Loucy (cell line): ENCODE results near the gene CPEB2.

ENCODE experiments used
- H2AFZ ChIP-seq: fragments of 200-600 bp; sonication (generic); 2 replicates; pipeline ENCODE4 v1.6.0; 2016; ENCODE audit warnings: antibody characterized with exemption, mild to moderate bottlenecking, low read length, moderate library complexity
- H3F3A ChIP-seq: fragments of 200-600 bp; 2 replicates; pipeline ENCODE4 v1.6.0; 2016; ENCODE audit warnings: antibody characterized with exemption, low read depth, mild to moderate bottlenecking
- H3K27me3 ChIP-seq: fragments of 200-600 bp; sonication (generic); 2 replicates; pipeline ENCODE4 v1.6.1; 2014; ENCODE audit warnings: low read length, mild to moderate bottlenecking; ENCODE audit not compliant: insufficient read depth, poor library complexity, severe bottlenecking
- H3K36me3 ChIP-seq: fragments of 200-600 bp; sonication (generic); 2 replicates; pipeline ENCODE4 v1.6.1; 2016; ENCODE audit warnings: low read length; ENCODE audit not compliant: insufficient read depth
- H3K4me1 ChIP-seq: fragments of 200-600 bp; sonication (generic); 2 replicates; pipeline ENCODE4 v1.5.1; 2014; ENCODE audit warnings: low read length, mild to moderate bottlenecking; ENCODE audit not compliant: insufficient read depth, poor library complexity, severe bottlenecking
- H3K4me2 ChIP-seq: fragments of 200-600 bp; sonication (generic); 2 replicates; pipeline ENCODE4 v1.6.0; 2014; ENCODE audit warnings: antibody characterized with exemption, low read length, low read depth, mild to moderate bottlenecking; ENCODE audit not compliant: poor library complexity, severe bottlenecking
- H3K4me3 ChIP-seq: fragments of 200-600 bp; sonication (generic); 2 replicates; pipeline ENCODE4 v1.5.1; 2014; ENCODE audit warnings: low read length, mild to moderate bottlenecking, mixed read lengths; ENCODE audit not compliant: poor library complexity, severe bottlenecking
- H3K79me2 ChIP-seq: fragments of 200-600 bp; sonication (generic); 2 replicates; pipeline ENCODE4 v1.6.1; 2014; ENCODE audit warnings: low read length; ENCODE audit not compliant: insufficient read depth
- H3K9ac ChIP-seq: fragments of 200-600 bp; sonication (generic); 2 replicates; pipeline ENCODE4 v1.6.0; 2014; ENCODE audit warnings: mild to moderate bottlenecking, low read depth, low read length, moderate library complexity; ENCODE audit not compliant: poor library complexity, severe bottlenecking
- H3K9me2 ChIP-seq: fragments of 200-600 bp; sonication (generic); replicated peaks from 2 replicates; pipeline ENCODE4 v1.6.1; 2016; ENCODE audit warnings: low read depth, low read length, mixed read lengths
- H3K9me3 ChIP-seq: fragments of 200-600 bp; sonication (generic); 2 replicates; pipeline ENCODE4 v1.6.1; 2014; ENCODE audit warnings: mild to moderate bottlenecking, antibody characterized with exemption, low read length, low read depth; ENCODE audit not compliant: insufficient read depth
- H4K20me1 ChIP-seq: fragments of 200-600 bp; sonication (generic); 2 replicates; pipeline ENCODE4 v1.6.0; 2014; ENCODE audit warnings: antibody characterized with exemption, low read length, mild to moderate bottlenecking; ENCODE audit not compliant: insufficient read depth, poor library complexity, severe bottlenecking
- CTCF ChIP-seq: fragments of 200-600 bp; sonication (generic); conservative IDR thresholded peaks from 2 replicates; pipeline ENCODE4 v1.5.1; 2014; ENCODE audit warnings: mild to moderate bottlenecking, antibody characterized with exemption, low read length
- EZH2phosphoT487 ChIP-seq: fragments of 200-600 bp; IDR thresholded peaks from 2 replicates; pipeline ENCODE4 v1.6.1; 2018; ENCODE audit warnings: antibody characterized with exemption, mild to moderate bottlenecking, moderate library complexity, borderline replicate concordance

CPEB2 gene

GRCh38 chr4:15006416-15007024 is 4.2 kb downstream of the CPEB2 start:
- peak; percentile 73 for TF ChIP-seq CTCF
- no peak for TF ChIP-seq EZH2phosphoT487
- H3K4me2 ChIP-seq, result peak overlapping the region; percentile 75
- H3K79me2 ChIP-seq, result peaks cover 70% of the 10 kb centered on the region
- H2AFZ ChIP-seq, result no peak overlapping the region
- H3K9me3 ChIP-seq, result no peaks in the 10 kb centered on the region
- H3K9ac ChIP-seq, result peak overlapping the region; percentile 74
- peaks cover 40% of the 10 kb centered on the region for H4K20me1 ChIP-seq
- H3K36me3 ChIP-seq, result 0 out of 2 replicates have a peak, but pooled peaks cover 2% of the 10 kb centered on the region
- no peaks in the 10 kb centered on the region for H3F3A ChIP-seq
- H3K27me3 ChIP-seq, result no peaks in the 10 kb centered on the region
- no peaks in the 10 kb centered on the region for H3K9me2 ChIP-seq
- peak overlapping the region; percentile 84 for H3K4me3 ChIP-seq
- peaks cover 61% of the 10 kb centered on the region for H3K4me1 ChIP-seq

GRCh38 chr4:15007201-15007600 is 4.9 kb downstream of the CPEB2 start:
- Histone ChIP-seq H3K27me3 (no peaks in the 10 kb centered on the region), H3K9me3 (no peaks in the 10 kb centered on the region), H3K79me2 (peaks cover 76% of the 10 kb centered on the region), H3K9me2 (no peaks in the 10 kb centered on the region), H3K36me3 (0 out of 2 replicates have a peak, but pooled peaks cover 2% of the 10 kb centered on the region), H3K4me2 (peak overlapping the region; percentile 75), H2AFZ (no peak overlapping the region), H3K4me3 (peak overlapping the region; percentile 84), H3K9ac (no peak overlapping the region), H3F3A (no peaks in the 10 kb centered on the region), H4K20me1 (peaks cover 40% of the 10 kb centered on the region), H3K4me1 (peaks cover 68% of the 10 kb centered on the region)
- TF ChIP-seq CTCF (no peak), EZH2phosphoT487 (no peak)

GRCh38 chr4:15010038-15010585 is 7.8 kb downstream of the CPEB2 start:
- peak overlapping the region; percentile 75 for H3K4me2 ChIP-seq
- no peak overlapping the region for H2AFZ ChIP-seq
- H3K4me1 ChIP-seq, result peaks cover 78% of the 10 kb centered on the region
- peak overlapping the region; percentile 84 for H3K4me3 ChIP-seq
- peaks cover 35% of the 10 kb centered on the region for H4K20me1 ChIP-seq
- peak overlapping the region; percentile 24 for H3K9ac ChIP-seq
- no peak for TF ChIP-seq EZH2phosphoT487
- TF ChIP-seq CTCF, result no peak
- H3K36me3 ChIP-seq, result 0 out of 2 replicates have a peak, but pooled peaks cover 2% of the 10 kb centered on the region
- peaks cover 67% of the 10 kb centered on the region for H3K79me2 ChIP-seq
- no peaks in the 10 kb centered on the region for H3K9me2 ChIP-seq
- H3K27me3 ChIP-seq, result no peaks in the 10 kb centered on the region
- no peaks in the 10 kb centered on the region for H3F3A ChIP-seq
- H3K9me3 ChIP-seq, result no peaks in the 10 kb centered on the region
